ACHN (cell line): Measurements from ENCODE around the gene HTRA1.

ENCODE experiments used
- DNase-seq: peaks from one replicate; pipeline ENCODE4 v3.0.0-alpha.2; 2015
- in situ Hi-C: cut with HindIII; loops from 2 replicates; pipeline ENCODE4 v1.10.0; 2017; ENCODE audit warnings: low sequenced_read_pairs, low pct_ligation_motif_present, low pct_unique_long_range_greater_than_20kb

The HTRA1 gene

DNA sequence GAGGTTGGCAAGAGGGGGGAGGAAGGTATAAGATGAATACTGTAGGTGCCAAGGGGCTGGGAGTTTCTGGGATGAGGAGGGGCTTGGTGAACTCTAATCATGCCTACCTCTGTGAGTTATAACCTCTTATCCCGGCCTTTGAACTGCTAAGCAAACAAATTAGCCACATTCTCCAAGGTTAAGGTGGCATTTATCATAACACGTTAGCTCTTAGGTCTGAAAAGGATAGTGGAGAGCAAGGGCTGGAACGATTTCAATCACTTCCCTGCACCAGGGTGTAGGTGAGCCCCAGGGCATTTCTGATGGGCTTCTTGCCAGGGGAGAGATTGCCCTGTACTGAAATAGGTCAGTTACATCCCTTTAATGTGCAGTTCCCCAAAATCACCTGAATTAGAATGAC, 70.6 kb downstream of the HTRA1 start:
- in situ Hi-C loops: no loop called here
- DNase-seq: no peak

DNA sequence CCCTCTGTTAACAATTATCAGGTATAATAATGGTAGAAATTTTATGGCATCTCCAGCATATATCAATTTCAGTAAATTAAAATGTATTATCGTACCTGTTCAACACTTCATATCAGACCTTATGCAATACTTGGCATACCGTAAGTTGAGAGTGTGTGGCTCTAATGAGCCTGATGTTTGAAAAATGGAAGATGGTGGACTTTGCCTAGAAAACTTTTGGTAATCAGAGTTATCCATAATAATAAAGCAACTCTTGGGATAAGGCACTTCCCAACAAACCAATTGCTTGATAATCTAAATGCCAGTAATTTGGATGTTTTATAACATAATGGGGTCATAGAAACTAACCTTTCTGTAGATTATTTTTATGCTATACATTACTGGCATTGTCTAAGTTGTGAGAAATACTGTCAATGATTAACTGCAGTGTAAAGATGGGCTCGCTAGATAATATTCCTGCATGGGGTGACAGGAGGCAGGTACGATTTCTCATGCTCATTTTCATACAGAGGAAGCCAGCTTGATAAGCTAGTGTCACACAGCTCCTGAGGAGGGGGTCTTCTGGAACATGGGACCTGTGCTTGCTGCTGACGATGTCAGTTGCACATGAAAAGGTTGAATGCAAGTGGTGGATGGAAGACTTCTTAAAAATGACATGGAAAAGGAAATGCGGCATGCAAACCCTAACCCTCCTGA, 71.4 kb downstream of the HTRA1 start:
- DNase-seq: no peak
- in situ Hi-C loops: no loop called here

DNA sequence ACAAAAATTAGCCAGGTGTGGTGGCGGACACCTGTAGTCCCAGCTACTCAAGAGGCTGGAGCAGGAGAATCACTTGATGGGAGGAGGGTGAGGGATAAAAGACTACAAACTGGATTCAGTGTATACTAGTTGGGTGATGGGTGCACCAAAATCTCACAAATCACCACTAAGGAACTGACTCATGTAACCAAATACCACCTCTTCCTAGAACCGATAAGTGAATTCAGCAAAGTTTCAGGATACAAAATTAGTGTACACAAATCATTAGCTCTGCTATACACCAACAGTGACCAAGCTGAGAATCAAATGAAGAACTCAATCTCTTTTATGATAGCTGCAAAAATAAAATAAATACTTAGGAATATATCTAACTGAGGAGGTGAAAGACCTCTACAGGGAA, 76.2 kb downstream of the HTRA1 start:
- no peak for DNase-seq

DNA sequence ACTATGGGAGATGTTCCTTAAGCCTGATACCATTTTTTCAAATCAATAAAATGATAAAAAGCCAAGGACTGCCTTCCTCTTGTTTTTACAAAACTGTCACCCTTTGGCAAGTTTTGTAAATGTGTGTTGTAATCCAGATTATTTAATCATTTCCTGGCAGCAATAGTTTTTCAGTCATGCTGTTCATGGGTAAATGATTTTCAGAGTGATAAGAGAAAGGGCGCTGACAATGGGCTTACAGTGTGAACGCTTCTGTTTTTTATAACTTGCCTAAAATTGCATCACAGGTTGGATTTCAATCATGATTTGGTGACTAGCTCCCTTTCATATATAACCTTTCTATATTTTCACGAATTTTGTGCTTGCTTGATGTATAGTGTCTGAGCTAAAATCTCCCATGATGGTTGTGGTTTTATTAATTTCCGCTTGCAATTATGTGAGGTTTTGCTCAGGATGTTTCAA, 80.2 kb downstream of the HTRA1 start:
- DNase-seq: no peak
- in situ Hi-C loops: no loop called here

More for the DNA sequence above, 76.2 kb downstream of the HTRA1 start:
- in situ Hi-C loops: no loop called here

DNA sequence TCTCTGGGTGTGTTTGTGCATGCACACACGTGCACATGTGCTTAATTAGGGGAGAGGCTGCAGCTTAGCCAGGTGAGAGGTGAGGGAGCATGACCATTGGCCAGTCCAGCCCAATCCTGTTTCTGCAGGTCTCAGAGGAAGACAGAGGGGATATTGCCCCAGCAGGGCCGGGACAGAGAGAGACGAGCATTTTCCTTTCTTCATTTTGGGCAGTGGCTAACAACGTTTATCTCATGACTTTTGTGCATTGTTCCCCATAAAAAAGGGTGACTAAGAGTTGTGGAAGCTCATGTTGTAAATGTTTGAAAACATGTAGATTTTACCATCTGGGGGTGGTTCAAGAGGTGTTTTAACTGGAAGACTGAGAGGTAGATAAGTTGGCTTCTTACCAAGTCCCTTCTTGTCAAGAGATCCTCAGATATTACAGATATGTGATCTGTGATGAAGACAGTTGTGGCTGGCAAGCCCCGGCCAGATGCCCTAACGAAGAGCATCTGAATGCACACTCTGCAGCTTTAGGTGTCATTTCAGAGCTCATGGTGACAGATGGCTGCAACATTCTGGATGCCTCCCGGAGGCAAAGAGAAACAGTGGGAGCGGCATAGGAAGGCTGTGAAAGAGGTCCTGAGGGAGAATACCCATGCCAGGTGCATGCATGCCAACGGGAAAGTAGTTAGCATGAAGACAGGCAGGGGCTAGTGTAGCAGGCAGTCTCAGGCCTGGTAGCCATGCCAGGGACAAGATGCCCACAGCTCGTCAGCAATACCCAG, 82.5 kb downstream of the HTRA1 start:
- in situ Hi-C loops: no loop called here
- no peak for DNase-seq

DNA sequence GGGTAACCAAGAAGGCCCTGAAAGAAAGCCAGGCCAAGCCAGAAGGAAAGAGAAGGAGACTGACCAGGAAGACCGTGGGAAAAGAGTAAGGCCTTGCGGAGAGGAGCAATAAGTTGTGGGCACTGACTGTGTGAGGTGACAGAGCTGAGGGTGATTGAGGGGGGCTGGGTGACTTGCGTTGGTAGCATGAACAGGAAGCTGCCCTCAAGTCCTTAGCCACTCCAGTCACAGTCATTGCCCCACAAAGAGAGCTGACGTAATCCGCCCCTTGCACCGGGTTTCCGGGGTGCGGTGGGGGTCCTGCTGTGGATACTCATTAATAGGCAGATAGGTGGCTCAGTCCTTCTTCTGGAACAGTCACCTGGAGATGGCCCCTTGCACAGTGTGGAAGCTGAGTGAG, 83.1 kb downstream of the HTRA1 start:
- in situ Hi-C loops: no loop called here
- DNase-seq: no peak

DNA sequence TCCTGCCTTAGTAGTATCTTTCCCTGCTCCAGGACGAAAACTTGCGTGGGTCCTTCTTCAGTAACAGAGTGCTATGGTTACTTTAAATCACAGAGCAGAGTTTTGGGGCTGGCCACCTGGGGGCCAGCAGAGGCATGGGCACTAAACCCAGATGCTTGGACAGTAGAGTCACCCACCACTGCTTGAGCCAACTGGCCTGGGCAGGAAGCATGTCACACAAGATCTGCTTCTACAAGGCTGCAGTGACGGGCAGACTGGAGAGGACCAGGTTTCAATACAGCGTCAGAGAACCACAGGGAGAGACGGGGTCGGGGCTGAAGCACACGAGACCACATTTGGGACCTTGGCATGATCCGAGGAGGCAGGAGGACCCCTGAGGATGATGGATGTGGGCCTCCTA, 84.9 kb downstream of the HTRA1 start:
- in situ Hi-C loops: no loop called here
- DNase-seq: no peak

DNA sequence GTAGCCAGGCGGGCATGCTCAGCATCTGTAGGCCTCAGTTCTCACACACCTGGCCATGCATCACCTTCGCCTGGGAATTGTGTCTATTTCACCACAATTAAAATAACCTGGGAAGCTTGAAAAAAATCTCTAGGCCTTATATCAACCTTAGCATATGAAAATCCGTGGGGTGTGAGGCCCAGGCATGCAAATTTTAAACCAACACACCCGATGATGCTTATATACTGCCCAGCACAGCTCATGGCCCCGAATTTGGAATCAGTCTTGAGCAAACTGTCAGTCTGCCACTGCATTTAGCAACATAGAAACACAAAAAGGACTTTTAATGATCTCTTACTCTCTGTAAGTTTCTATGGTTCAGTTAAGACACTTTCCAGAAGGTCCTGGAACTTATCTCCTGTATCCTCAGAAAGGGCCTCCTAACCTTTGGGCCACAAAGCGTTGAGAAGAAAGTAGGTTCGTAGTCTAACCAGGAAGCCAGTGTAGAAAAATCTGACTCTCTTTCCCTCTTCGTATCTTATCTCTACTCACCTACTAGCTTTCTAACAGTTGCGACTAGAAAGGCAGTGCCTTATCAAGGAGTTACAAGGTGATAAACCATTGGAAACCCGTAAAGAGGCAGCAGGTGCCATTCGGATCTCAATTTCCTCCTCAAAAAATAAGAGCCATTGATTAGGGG, 87.2 kb downstream of the HTRA1 start:
- no peak for DNase-seq

DNA sequence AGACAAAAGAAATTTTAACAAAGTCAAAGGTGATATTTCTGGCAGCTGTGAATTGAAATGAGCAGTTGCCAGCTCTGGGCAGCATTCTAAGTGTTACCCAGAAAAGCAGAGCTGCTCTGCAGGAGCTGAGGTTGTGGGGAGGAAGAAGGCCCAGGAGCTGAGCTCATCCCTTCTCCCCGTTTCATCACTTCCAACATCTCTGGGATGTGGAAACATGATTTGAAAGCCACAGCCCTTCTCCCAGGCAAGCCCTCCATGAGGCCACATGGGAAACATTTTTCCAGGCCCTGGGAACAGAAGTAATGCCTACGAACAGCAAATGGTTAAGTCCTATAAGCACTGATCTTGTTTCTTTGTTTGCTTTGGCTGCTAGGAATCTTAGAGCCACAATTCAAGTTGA, 88.3 kb downstream of the HTRA1 start:
- no peak for DNase-seq

More for the DNA sequence above, 87.2 kb downstream of the HTRA1 start:
- in situ Hi-C loops: no loop called here

DNA sequence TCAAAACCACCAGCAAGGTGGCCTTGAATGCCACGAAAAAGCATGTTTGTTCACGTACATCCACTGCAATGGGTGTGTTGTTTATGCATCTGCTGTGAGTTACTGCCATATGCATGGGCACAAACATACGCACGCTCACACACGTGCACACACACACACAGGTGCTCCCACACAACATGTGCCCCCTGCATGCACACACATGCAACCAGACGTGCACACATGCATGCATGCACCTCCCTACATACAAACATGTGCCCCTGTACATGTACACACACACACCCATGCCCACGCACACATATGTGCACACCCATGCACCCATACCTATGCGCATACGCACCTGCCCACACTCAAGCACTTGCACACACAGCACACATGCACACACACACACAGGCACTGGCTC, 89.1 kb downstream of the HTRA1 start:
- no peak for DNase-seq
- in situ Hi-C loops: no loop called here

More for the DNA sequence above, 88.3 kb downstream of the HTRA1 start:
- in situ Hi-C loops: no loop called here

DNA sequence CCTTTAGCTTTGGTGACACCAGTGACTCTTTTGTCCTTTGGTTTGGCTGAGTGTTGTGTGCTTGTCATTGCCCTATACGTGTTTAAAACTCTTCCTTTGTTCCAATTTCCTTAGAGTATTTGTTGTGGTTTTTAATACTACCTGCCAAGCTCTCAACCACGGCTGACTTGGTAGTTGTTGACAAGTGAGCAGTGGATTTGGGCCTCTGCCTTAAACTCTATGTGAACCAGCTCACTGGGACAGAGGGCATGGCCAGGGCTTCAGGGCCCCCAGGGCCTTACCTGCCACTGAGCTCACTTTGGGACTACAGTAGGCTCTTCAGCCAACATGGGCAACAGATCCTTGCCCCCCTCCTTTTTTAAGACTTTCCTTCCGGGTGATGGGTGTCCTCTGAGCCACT, 89.6 kb downstream of the HTRA1 start:
- no peak for DNase-seq
- in situ Hi-C loops: no loop called here

DNA sequence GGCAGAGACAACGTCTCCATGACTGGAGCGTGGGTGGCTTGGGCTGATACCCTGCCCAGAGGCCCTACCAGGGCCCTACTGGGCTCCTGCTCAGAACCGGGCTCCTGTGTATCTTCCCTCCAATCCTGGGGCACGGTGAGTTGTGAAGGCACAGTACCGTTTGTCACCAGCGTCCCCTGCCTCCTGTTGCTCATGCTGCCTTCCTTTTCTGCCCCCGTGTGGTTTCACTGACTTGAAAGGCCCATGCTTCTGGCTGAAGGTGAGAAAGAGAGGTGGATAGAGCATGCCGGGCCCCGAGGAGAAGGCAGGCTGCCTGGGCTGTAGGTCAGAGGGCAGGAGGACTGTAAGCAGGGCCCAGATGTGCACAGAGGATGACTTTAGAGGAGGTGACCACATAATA, 90.1 kb downstream of the HTRA1 start:
- in situ Hi-C loops: no loop called here
- DNase-seq: no peak

DNA sequence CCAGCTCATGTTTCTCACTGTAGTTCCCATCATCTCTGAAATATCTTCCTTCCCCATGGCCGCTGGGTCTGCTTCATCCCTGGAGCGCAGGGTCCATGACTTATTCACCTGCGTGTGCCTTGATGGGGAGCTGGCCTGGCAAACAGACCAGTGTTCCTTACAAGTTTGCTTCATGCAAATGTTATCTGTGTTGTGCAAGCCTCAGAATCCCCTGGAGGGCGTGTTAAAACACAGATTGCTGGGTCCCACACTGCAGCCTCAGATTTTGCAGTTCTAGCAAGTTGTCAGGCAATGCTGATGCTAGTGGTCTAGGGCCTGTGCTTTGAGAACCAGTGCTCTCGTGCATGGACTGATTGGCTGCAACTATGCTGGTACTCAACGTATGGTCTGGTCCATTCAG, 92.0 kb downstream of the HTRA1 start:
- DNase-seq: no peak
- in situ Hi-C loops: no loop called here

DNA sequence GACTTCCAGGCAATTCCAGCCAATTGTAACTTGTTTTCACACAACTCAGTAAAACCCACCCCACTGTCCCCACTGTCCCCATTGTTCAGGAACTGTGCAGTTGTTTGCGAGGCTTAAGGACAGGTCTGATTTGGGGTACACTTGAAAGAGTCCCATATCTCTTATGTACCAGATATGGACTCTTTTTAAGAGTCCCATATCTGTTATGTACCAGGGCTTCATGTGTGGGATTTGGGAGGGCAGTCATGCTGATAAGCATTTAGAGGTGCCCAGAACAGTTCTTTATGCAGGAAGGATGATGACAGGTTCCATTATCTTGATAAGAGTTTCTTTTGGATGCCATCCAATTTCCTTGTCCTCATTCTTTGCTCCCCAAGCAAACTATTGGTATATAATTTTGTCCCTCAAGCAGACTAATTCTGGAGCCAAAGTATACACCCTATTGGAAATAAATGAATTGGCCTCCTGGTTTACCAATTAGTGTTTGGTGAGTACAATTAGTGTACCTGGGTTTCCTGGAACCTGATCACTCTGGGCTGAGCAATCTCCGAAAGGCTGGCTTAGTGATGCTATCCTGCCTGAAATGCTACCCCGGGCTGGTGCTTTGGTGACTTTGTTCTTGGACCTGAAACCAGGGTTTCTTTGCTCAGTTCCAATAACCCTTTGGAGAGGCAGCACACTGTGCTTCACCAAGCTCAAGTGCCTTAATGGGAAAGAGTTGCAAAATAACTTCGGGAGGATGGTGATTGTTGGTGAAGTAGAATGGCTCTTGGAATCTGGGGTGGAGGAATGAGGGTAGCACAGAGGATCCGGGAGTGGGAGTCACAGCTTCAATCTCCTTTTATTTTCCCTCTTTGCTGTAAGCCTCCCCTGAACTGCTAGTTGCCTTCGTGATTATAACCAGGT, 93.0 kb downstream of the HTRA1 start:
- in situ Hi-C loops: no loop called here
- DNase-seq: no peak

DNA sequence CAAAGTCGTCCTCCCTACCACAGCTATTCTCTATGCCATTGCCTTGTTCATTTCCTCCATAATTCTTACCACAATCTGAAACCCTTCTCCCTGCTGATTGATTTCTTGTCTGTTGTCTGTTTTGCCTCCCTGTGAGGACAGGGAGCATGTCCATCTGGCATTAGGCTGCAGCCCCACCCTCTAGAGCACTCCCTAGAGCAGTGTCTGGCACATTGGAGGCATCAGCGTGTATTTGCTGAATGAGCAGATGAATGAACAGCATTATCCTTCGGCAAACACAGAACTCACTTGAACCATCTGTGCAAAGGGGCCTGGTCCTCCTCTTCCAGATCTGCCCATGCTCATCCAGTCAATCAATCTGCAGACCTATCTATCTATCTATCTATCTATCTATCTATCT, 94.1 kb downstream of the HTRA1 start:
- in situ Hi-C loops: no loop called here

DNA sequence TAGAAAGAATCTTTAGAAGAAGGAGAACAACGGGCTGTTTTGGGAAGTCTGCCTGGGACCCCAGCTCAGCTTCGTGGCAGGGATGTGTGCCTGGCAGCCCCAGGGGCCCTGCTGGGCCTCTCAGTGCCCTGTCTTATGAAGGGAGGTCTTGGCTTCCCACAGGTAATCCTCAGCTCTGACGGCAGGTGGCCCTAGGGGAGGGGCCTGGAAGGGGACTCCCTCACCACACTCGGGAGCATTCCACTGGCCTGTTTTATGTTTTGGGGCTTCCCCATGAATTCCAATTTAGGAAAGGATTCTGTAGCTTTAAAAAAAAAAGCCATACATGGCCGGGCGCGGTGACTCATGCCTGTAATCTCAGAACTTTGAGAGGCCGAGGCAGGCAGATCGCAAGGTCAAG, 96.2 kb downstream of the HTRA1 start:
- no peak for DNase-seq
- in situ Hi-C loops: no loop called here

More for the DNA sequence above, 94.1 kb downstream of the HTRA1 start:
- no peak for DNase-seq

DNA sequence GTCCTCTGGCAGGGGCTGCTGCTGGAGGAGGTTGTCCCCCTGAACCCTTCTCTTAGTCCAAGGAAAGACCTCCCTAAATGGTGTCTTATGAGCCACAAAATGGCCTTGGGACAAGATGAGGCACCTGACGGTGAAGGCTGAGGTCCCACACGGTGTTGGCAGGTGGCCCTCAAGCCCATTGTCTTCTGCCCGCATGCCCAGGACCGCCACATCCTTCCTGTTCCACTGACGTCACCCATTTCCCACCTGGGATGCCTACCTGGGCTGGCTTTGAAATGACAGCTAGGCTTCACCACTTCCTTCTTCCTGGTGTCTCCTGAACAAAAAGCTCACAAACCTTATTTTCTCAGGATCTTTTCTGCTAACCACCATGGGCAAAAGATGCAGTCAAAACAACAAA, 97.1 kb downstream of the HTRA1 start:
- in situ Hi-C loops: no loop called here
- DNase-seq: no peak

DNA sequence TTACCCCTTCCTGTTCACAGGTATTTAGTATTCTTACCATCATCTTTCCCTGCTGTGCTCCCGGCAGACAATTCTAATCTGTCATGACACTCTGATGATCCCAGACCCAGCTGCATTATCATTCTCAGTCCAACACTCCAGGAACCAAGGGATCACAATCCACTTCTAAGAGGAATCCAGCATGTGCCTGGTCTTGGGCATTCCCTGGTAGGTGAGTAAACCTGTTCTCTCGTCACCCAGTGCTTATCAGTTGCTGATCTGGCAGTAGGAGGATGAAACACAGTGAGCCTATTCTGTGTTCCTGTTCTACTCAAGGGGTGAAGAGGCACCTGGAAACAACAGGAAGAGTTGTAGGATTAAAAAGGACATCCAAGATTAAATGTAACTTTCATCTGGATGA, 97.9 kb downstream of the HTRA1 start:
- no peak for DNase-seq
- in situ Hi-C loops: no loop called here
